Fibroblast of gingiva (primary cell): ENCODE results near the gene PCBP3.
"Not testable (repeated sequence)": the region's sequence is repeated elsewhere in the genome, so short reads cannot be mapped to it uniquely, and the experiment has no call there.

Experiments
- DNase-seq: peaks from one replicate; pipeline ENCODE4 v3.0.0-alpha.2; 2011; ENCODE audit warnings: low read depth

PCBP3 gene

DNA sequence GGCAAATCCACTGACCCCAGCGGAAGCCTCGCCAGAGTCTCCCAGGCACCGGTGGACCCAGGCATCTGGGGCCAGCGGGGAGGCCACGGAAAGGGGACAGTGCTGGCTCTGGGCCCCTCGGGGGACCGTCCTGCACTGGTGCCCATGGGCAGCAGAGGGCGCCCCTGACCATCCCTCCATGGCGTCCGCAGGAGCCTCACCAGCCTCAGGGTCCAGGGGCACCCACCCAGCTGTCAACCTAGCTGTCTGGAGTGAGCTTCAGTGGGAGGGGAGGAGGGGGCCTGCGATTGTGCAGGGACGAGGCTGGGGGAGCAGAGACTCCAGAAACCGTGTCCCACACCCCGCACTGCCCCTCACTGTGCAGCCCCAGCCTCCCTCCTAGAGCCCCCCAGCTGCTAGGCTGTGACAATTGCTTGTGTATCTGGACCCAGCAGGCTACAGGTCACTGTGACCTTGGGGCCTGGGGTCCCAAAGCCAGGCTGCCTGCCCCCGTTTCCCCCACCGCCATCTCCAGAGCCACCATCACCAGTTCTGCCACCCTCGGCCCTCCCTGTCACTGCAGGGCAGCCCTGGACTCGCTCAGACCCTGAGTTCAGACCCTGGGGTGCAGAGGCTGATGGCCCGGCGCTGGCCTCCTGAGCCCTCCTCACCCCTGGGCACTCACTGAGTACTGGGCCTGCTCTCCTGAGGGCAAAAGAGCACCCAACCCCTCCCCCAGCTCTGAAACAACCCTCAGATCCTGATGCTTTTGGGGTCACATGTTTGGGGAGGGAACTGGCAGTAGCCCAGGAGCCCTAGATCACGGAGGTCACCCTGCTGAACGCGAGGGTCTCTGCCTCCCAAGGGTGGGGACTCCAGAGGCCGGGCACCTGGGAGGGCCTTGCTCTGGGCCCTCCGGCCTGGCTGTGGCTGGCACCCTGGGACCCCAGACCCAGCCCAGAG, 327.4 kb downstream of the PCBP3 start:
- peak; percentile 44 for DNase-seq

DNA sequence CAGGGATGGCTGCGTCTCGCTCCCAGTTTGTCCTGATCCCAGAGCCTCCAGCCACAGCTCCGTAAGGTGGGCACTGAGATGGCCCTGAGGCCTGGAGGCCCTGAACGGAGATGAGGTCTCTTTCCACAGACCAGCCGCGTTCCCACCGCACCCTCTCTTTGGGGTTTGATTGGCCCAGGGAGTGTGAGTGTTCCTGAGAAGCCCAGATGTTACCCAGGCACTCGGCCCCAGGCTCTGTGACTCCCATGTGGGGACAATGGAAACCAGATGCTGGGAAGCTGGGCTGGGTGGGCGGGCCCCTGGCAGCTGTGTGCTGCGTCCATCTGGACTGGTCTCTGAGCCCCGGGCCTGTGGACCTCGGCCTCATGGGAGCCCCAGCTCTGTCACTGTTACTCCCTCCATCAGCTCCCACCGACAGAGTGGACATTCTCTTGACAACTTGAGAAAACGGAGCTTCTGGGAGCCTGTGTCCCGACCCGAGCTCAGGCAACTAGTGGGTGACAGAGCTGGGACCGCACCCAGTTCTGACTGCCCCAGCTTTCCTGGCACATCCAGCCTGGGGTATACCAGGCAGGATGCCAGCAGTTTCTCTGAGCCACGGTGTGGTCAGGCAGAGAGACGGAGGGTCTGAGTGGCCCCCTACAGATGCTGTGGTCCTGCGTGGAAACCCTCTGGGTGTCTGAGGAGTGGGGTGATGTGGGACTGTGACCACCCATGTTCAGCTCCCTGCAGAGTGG, 328.3 kb downstream of the PCBP3 start:
- DNase-seq: peak; percentile 95

DNA sequence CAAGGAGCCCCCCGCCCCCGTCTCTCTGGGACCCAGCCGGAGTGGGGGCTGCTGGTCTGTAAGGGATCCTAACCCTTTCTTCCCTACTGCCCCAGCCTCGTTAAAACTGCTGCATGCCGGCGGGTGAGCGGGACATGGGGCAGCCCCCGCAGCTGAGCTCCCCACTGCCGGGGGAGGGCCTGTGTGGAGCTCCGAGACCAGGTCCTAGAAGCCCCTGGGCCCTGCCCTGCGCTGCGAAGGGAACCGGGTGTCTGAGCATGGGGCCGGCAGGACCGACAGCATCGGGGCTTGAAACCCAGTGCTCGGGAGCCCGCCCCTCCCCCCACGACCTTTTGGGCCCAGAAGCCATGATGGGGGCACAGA, 328.8 kb downstream of the PCBP3 start:
- DNase-seq: no peak

DNA sequence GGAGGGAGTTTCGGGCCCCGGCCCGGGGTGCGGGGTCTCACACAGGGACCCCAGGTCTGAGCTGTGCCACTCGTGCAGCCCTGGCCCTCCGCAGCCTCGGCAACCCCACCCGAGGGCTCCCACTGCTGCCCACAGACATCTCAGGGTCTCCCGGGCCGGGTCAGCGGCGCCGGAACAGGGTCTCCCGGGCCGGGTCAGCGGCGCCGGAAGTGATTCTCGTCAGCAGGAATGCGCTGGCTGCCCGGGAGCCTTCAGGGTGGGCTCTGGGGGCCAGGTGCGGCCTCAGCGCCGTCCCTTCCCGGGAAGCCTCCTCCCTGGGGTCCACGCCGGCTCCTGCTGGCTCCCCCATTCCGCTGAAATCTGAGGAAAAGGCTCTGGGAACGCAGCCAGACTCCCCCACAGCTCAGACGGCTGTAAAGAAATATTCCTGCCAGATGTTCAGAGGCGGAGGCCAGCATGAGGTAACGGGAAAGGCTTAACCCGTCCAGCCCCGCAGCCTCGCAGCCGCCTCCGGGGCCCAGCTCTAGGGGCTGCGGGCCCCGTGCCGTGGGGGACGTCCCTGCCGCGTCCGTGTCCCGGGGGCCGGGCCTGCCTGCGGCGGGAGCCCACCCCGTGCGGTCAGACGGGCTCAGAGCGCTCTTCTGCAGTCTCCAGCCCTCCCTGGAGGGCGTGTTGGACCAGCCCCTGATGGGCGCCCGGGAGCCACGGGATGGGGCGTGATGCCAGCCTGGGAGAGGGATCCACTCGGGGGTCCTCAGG, 329.4 kb downstream of the PCBP3 start:
- DNase-seq: peak; percentile 94

DNA sequence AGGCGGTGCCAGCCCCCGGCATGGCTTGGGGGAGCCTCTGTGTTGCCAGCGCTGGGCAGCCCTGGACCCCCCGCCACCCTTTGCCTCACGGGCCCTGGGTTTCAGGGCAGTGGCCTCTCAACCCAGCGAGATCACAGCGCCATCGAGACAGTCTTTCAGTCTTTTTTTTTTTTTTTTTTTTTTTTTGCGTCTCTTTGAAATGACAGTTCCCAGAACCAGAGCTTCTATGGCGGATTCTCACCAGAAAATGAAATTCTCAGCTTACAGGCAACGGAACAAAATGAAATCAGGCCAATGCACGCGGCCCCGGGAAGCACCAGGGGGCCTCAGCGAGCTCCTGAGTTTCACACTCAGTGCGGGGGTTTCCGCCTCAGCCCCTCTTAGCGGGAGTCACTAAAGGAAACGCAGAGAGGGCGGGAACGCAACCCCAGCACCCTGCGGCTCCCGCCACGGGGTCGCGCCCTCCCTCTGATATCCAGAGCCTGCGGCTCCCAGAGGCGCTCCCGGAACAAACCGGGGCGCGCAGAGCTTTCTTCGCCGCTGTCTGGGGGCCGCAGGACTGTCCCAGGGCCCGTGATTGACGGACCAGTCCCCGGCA, 330.0 kb downstream of the PCBP3 start:
- DNase-seq: peak; percentile 86

DNA sequence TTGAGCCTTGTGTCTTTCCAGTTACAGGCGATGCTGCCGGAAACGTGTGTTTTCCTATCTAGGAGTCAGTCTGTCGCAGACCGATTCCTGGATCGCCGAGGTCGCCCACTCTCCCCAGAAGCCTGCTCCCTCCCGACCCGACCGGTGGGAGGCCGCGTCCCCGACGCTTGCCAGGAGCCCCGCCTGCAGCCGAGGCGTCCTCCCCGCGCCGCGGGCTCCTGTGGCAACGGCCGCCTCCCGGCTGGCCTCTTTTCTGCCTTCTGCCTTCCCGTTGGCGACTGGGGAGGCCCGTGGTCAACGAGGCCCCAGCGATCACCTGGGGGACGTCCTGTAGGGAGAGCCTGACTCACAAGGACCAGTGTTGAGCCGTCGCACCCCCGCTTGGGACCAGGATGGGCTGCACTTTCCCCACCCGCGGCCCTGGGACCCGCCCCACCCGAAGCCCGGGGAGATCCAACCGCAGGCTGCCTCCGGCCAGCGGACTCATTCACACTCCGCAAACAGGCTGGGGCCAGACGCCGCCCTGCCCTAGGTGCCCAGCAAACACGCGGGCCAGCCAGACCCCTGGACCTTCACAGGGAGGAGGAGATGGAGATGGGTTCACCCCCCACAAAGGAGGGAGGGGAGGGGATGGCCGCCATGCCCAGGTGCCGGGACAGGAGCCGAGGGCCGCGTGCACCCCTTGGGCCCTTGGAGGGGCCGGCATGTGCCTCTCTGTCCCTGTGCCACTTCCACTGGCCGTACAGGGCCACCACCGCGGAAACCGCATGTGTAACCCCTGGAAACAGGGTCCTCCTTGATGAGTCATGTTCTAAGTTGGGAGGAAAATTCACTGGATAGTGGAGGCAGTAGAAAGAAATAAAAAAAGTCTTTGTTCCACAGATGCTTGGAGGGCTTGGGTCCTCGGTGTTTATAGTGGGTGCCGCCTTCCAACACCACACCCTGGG, 330.8 kb downstream of the PCBP3 start:
- peak; percentile 57 for DNase-seq

DNA sequence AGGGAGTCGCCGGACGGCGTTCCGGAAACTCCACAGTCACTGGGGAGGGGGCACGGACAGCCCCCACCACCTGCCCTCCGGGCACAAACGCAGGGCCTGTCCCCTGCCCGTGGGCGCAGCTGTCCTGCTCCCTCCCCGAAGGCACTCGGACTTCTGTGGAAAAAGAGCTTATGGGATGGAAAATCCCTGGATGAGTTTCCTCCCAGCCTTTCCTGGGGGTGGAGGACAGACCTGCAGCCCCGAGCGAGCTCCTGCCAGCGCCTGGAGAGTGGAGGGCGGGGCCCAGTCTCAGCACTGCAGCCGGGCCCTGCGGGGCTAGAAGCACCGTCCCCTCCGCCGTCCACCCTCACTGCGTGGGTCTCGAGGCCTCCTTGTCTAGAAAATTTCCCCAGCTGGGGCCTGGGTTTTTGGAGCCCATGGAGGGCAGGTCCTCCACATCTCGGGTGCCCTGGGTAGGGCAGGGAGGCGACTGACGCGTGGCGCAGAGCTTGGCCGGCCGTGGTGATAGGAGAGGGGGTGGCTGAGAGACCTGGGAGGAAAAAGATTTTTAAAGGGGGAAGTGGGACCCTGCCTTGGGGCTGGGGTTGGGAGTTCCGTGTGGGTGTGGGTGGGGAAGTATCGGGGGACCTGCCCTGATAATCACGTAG, 331.6 kb downstream of the PCBP3 start:
- DNase-seq: no peak

DNA sequence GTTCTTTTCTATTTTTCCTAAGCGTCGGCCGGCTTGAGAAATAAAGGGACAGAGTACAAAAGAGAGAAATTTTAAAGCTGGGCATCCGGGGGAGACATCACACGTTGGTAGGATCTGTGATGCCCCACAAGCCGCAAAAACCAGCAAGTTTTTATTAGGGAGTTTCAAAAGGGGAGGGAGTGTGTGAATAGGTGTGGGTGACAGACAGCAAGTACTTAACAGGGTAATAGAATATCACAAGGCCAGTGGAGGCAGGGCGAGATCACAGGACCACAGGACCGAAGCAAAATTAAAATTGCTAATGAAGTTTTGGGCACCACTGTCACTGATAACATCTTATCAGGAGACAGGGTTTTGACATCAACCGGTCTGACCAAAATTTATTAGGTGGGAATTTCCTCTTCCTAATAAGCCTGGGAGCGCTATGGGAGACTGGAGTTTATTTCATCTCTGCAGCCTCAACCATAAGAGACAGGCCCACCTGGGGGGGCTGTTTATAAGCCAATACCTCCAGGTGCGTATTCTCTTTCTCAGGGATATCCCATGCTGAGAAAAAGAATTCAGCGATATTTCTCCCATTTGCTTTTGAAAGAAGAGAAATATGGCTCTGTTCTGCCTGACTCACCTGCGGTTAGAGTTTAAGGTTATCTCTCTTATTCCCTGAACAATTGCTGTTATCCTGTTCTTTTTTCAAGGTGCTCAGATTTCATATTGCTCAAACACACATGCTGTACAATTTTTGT, 332.3 kb downstream of the PCBP3 start:
- DNase-seq: not testable (repeated sequence)

DNA sequence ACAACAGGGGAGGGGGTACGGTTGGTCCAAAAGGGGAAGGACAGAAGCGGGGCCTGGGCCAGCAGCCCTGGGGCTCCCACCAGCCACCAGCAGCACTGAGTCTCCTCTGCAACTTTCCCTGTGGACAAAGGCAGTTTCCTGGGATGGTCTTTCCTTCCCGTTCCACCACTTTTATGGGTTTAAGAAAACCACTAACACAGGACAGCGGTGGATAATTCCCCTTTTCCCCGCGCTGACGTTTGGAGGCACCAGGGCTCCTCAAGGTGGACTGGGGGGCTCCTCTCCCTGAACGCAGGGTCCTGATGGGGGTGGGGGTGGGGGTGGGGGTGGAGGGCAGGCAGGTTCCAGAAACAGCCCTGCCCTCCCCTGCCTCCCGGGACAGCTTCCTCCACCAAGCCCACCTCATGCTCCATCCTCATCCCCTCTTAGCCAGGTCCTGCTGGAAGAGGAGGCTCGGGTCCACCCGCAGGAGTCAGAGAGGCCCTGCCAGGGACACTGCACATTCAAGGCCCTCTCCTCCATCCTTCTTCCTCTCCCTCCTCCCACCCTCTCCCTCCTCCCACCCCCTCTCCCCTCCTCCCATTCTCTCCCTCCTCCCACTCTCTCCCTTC, 333.3 kb downstream of the PCBP3 start:
- DNase-seq: no peak

DNA sequence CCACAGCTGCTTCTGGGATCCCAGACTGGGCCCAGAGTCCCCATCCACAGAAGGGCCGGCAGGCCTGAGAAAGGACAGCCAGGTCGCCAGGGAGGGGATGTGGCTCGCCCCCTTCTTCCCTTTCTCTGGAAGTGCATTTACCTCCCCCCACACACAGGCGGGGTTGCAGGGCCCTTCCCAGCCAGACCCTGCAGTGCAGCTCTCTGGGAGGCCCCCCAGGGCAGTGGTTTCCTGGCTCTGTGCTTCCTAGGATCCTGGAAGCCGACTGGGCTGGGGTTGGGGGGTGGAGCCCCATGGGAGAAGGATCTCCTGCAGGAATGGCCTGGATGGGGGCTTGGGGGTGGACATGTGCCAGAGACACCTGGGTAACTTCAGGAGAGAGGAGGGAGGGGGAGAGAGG, 333.9 kb downstream of the PCBP3 start:
- DNase-seq: no peak

DNA sequence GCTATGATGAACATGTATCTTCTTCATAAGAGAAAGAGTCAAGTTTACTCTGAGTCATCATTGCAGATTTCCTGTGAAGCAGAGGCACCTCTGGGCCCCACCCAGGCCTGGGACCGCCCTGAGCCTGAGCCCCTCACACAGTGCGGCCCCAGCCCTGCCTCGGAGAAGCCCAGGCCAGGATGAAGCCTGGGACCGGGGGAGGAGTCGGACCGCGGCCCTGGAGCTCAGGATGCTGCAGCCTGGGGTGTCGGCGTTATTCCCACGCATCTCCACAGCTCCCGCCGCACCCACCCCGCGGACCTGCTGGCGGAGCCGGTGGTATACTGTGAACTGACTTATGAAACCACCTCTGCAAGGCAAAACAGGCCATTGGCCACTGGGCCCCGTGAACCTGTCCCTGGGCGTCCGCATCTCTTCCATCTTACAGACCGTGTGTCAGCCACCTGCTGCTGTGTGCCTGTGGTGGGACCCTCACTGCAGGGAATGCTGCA, 335.7 kb downstream of the PCBP3 start:
- no peak for DNase-seq

DNA sequence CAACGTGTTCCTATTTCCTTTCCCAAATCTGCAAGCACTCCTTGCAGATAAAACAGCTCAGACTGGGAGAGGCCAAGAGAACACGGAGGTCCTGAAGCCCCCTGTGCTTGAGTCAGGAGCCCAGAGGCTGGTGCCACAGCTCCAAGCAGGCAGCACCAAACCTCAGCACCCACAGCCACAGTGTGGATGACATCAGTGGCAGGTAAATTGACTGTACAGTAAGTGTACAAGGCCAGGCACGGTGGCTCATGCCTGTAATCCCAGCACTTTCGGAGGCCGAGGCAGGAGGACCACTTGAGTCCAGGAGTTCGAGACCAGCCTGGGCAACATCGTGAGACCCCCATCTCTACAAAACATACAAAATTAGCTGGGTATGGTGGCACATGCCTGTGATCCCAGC, 336.1 kb downstream of the PCBP3 start:
- no peak for DNase-seq

DNA sequence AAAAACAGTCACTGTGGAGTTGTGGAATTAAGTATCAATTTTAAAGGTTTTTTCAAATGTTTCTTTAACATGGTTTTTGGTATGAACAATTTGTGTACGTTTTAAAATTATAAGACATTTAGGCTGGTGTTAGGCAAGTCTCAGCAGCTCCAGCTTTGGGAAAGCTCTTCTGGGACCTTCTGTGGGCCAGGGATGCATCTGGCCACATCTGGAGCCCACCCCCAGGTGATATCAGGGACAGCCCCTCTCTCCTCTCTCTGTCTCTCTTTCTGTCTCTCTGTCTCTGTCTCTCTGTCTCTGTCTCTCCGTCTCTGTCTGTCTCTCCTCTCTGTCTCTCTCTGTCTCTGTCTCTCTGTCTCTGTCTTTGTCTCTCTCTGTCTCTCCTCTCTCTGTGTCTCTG, 336.7 kb downstream of the PCBP3 start:
- no peak for DNase-seq

DNA sequence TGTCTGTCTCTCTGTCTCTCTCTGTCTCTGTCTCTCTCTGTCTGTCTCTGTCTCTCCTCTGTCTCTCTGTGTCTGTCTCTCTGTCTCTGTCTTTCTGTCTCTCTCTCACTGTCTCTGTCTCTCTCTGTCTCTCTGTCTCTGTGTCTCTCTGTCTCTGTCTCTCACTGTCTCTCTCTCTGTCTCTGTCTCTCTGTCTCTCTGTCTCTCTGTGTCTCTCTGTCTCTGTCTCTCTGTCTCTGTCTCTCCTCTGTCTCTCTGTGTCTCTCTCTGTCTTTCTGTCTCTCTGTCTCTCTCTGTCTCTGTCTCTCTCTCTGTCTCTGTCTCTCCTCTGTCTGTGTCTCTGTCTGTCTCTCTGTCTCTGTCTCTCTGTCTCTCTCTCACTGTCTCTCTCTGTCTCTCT, 337.2 kb downstream of the PCBP3 start:
- DNase-seq: no peak

DNA sequence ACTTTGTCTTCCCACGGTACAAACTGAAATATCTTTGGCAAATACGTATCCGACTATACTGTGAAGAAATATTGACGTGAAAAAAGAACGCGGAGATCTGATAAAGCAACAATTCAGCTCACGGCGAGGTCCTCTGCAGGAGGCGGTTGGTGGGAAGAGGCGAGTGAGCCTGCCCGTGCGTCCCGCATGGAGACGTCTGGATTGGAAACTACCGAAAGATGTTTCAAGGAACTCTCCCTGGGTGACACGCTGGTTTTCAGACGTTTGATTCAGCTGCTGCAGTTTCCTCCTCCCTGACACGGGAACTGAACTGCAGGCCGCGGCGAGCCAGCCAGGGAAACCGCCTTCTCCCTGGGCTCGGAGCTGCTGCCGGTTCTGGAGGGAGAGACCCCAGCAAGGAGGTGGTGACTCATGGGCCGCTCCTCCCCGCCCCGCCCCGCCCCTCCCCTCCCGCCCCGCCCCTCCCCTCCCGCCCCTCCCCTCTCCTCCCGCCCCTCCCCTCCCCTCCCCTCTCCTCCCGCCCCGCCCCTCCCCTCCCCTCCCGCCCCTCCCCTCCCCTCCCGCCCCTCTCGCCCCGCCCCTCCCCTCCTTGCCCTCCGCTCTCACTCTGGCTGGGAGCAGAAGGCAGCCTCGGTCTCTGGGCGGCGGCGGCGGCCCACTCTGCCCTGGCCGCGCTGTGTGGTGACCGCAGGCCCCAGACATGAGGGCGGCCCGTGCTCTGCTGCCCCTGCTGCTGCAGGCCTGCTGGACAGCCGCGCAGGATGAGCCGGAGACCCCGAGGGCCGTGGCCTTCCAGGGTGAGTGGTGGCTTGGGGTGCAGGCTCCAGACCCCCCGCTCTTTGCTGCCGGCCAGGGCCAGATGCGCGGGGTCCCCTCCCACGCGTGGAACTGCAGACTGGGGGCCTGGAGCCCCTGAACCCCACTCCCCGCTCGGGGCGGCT, 337.9 kb downstream of the PCBP3 start, which contains the start of gene COL6A1:
COL6A1 (plus strand) TSS at position 620 of the 941 bp plus-strand sequence; CDS start at position 701, 81 bp downstream.
- peak; percentile 92 for DNase-seq

DNA sequence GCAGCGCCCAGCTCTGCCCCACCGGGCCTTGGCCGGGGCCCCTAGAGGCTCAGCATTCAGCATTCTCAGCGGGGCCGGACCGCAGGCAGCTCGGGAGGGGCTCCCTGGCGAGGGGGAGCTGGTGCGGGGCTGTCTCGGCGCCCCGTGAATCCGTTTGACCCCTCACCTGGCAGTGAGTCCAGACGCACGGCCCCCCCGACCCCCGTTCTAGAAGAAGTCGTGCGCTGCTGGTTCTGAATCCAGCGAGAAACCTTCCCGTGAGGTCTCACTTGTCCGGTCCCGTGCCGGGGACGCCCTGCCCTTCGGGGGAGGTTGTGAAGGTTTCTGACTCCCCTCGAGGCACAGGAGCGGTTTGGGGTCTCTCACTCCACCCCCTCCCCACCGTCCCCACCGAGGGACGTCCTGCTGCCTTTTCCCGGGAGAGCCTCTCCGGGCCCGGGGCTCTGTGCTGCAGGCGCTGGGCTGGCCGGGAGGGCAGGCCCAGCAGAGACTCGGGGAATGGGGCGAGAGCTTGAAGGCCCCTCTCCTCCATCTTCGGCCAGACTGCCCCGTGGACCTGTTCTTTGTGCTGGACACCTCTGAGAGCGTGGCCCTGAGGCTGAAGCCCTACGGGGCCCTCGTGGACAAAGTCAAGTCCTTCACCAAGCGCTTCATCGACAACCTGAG, 338.7 kb downstream of the PCBP3 start:
- no peak for DNase-seq
